Neural progenitor cell (in vitro differentiated cells): ENCODE results near the gene KDM4B.

Experiments used
- CTCF ChIP-seq: fragments of 200-600 bp; sonication (generic); IDR thresholded peaks from 2 replicates; pipeline ENCODE4 v1.5.1; 2017; ENCODE audit warnings: antibody characterized with exemption, mild to moderate bottlenecking
- EZH2 ChIP-seq: fragments of 200-600 bp; sonication (generic); IDR thresholded peaks from 2 replicates; pipeline ENCODE4 v1.6.1; 2017; ENCODE audit warnings: antibody characterized with exemption, mild to moderate bottlenecking, moderate library complexity

- TF ChIP-seq EZH2 (no peak), CTCF (no peak)
These were observed 104.4 kb downstream of the KDM4B start for GRCh38 chr19:5073153-5073844.
